Upper lobe of left lung (tissue), 6 donors: ENCODE measurements around the gene MVK. TPM values are rescaled to one million over a fixed set of nuclear protein-coding genes. Genes with fewer than 3 reads are reported as not detected.

Experiments
- ATAC-seq, 2 donors: fragments of 200-7000 bp; cut with Tn5 transposase; one replicate each; pipeline ENCODE4 v1.9.1; 2022; ENCODE audit warnings: mild to moderate bottlenecking in 2 of 2, moderate library complexity in 2 of 2; ENCODE audit not compliant: low FRiP score in 2 of 2
- DNase-seq, 2 donors: peaks; one replicate each; pipeline ENCODE4 v3.0.0-alpha.2; 2019 to 2020
- H3K27ac ChIP-seq, 4 donors: fragments of 200-600 bp; sonication (generic); one replicate each; pipeline ENCODE4 v1.5.1; 2016 to 2019
- H3K27me3 ChIP-seq, 4 donors: fragments of 200-600 bp; sonication (generic); one replicate each; pipeline ENCODE4 v1.5.1; 2017 to 2019
- H3K36me3 ChIP-seq, 4 donors: fragments of 200-600 bp; sonication (generic); one replicate each; pipeline ENCODE4 v1.5.1; 2016 to 2019
- H3K4me1 ChIP-seq, 4 donors: fragments of 200-600 bp; sonication (generic); one replicate each; pipeline ENCODE4 v1.5.1; 2018 to 2019
- H3K4me3 ChIP-seq, 4 donors: fragments of 200-600 bp; sonication (generic); one replicate each; pipeline ENCODE4 v1.5.1; 2017 to 2019; ENCODE audit warnings: mild to moderate bottlenecking in 2 of 4, moderate library complexity in 1 of 4
- H3K9me3 ChIP-seq, 4 donors: fragments of 200-600 bp; sonication (generic); one replicate each; pipeline ENCODE4 v1.5.1; 2018 to 2019
- CTCF ChIP-seq, 6 experiments: fragments of 450-650 bp in 4 of 6; fragments of 200-600 bp in 2 of 6; sonication (generic) in 2 of 6; IDR thresholded peaks; one replicate each; pipeline ENCODE4 v1.5.1; 2016 to 2019; ENCODE audit warnings: antibody characterized with exemption in 6 of 6
- EP300 ChIP-seq, 4 donors: sonication (generic); formaldehyde crosslinking; IDR thresholded peaks; one replicate each; pipeline ENCODE4 v1.5.1; 2017; ENCODE audit warnings: antibody characterized with exemption in 4 of 4, control low read depth in 2 of 4
- POLR2A ChIP-seq, 4 donors: fragments of 450-650 bp; IDR thresholded peaks; one replicate each; pipeline ENCODE4 v1.5.1; 2016 to 2017; ENCODE audit warnings: antibody characterized with exemption in 4 of 4, mild to moderate bottlenecking in 2 of 4
- POLR2AphosphoS5 ChIP-seq, 2 donors: sonication (generic); formaldehyde crosslinking; IDR thresholded peaks; one replicate each; pipeline ENCODE4 v1.5.1; 2017; ENCODE audit warnings: antibody characterized with exemption in 2 of 2
- WGBS, 2 donors: methylation state at CpG; one replicate each; pipeline ENCODE4 v1.1.5; 2017 to 2018; 5-methylcytosine and 5-hydroxymethylcytosine counted together
- total RNA-seq, 6 donors: library from RNA; depleted of rRNA in 4 of 6; stranded (reverse); fragments of >200 nt in 4 of 6; gene quantifications; one replicate each; pipeline versions ENCODE4 v1.1.0 to v1.2.1, GENCODE V29; 2016 to 2021
- donor health status: DM: no; HTN: no; CAD: no; lungs with moderate emphysema.
- donor health status: DM: no; HTN: yes; CAD: no; lungs with severe emphysema.

MVK gene
- total RNA-seq, 6 donors from 2014 or later, result 22.2 to 56.2 (median 41.5) TPM

- TF ChIP-seq POLR2AphosphoS5 (IDR thresholded peaks at IDR 0.05) (no peak), EP300 (IDR thresholded peaks at IDR 0.05) (no peak), POLR2A (IDR thresholded peaks at IDR 0.05) (no peak), CTCF (IDR thresholded peaks at IDR 0.05) (no peak)
- WGBS, 2 donors, result 90 to 93% methylated on average over 5 of the region's 5 CpGs
- ATAC-seq (no peak), DNase-seq (no peak)
- H3K4me1 ChIP-seq, result no peaks in the 10 kb centered on the region
- H3K36me3 ChIP-seq, result no peaks in the 10 kb centered on the region
- H3K27ac ChIP-seq, result no peak overlapping the region
- H3K9me3 ChIP-seq, result no peaks in the 10 kb centered on the region
- H3K27me3 ChIP-seq, result no peaks in the 10 kb centered on the region
- H3K4me3 ChIP-seq, result no peak overlapping the region
Observed at GRCh38 chr12:109630107-109630506, 56.5 kb downstream of the MVK start.

- no peak overlapping the region for H3K27ac ChIP-seq
- WGBS, 2 donors, result 28 to 53% methylated on average over 7 to 13 of the region's 13 CpGs
- H3K4me1 ChIP-seq, result no peaks in the 10 kb centered on the region
- ATAC-seq (no peak), DNase-seq (no peak)
- no peaks in the 10 kb centered on the region for H3K36me3 ChIP-seq
- no peaks in the 10 kb centered on the region for H3K9me3 ChIP-seq
- no peak for TF ChIP-seq POLR2AphosphoS5 (IDR thresholded peaks at IDR 0.05)
- no peak for TF ChIP-seq POLR2A (IDR thresholded peaks at IDR 0.05)
- no peak for TF ChIP-seq EP300 (IDR thresholded peaks at IDR 0.05)
- TF ChIP-seq CTCF (IDR thresholded peaks at IDR 0.05), result no peak
- H3K27me3 ChIP-seq, result no peaks in the 10 kb centered on the region
- H3K4me3 ChIP-seq, result no peak overlapping the region
Observed at GRCh38 chr12:109630815-109631214, 57.2 kb downstream of the MVK start.

- H3K36me3 ChIP-seq, result no peaks in the 10 kb centered on the region
- H3K9me3 ChIP-seq, result no peaks in the 10 kb centered on the region
- WGBS, 2 donors, result 44 to 50% methylated on average over 5 of the region's 5 CpGs
- ATAC-seq (no peak), DNase-seq (no peak)
- no peak overlapping the region for H3K27ac ChIP-seq
- H3K4me1 ChIP-seq, result no peaks in the 10 kb centered on the region
- TF ChIP-seq POLR2A (IDR thresholded peaks at IDR 0.05) (no peak), CTCF (IDR thresholded peaks at IDR 0.05) (no peak), EP300 (IDR thresholded peaks at IDR 0.05) (no peak), POLR2AphosphoS5 (IDR thresholded peaks at IDR 0.05) (no peak)
- no peaks in the 10 kb centered on the region for H3K27me3 ChIP-seq
- H3K4me3 ChIP-seq, result no peak overlapping the region
Observed at GRCh38 chr12:109631302-109631701, 57.7 kb downstream of the MVK start.

- no peak for DNase-seq
- TF ChIP-seq CTCF (IDR thresholded peaks at IDR 0.05), result no peak
- no peak for TF ChIP-seq EP300 (IDR thresholded peaks at IDR 0.05)
- TF ChIP-seq POLR2AphosphoS5 (IDR thresholded peaks at IDR 0.05), result no peak
- TF ChIP-seq POLR2A (IDR thresholded peaks at IDR 0.05), result no peak
- ATAC-seq, result no peak
- 85 to 92% methylated on average over 2 to 3 of the region's 3 CpGs for WGBS, 2 donors
- no peak overlapping the region for H3K27ac ChIP-seq
- no peaks in the 10 kb centered on the region for H3K4me1 ChIP-seq
- no peak overlapping the region for H3K4me3 ChIP-seq
- no peaks in the 10 kb centered on the region for H3K9me3 ChIP-seq
- H3K27me3 ChIP-seq, result no peaks in the 10 kb centered on the region
- no peaks in the 10 kb centered on the region for H3K36me3 ChIP-seq
Observed at GRCh38 chr12:109631751-109632150, 58.2 kb downstream of the MVK start.

GRCh38 chr12:109632342-109632741, 58.7 kb downstream of the MVK start:
- TF ChIP-seq EP300 (IDR thresholded peaks at IDR 0.05) (no peak), POLR2AphosphoS5 (IDR thresholded peaks at IDR 0.05) (no peak), CTCF (IDR thresholded peaks at IDR 0.05) (no peak), POLR2A (IDR thresholded peaks at IDR 0.05) (no peak)
- DNase-seq (no peak), ATAC-seq (no peak)
- Histone ChIP-seq H3K9me3 (no peaks in the 10 kb centered on the region), H3K27ac (no peak overlapping the region), H3K27me3 (no peaks in the 10 kb centered on the region), H3K36me3 (no peaks in the 10 kb centered on the region), H3K4me1 (no peaks in the 10 kb centered on the region), H3K4me3 (no peak overlapping the region)
- WGBS, 2 donors, result 80% methylated on average over 8 of the region's 8 CpGs
